ENCODE measurements around the gene CDYL2. TPM values are rescaled to one million over a fixed set of nuclear protein-coding genes. Genes with fewer than 3 reads are reported as not detected.

The CDYL2 gene
- total RNA-seq, 1 donor from 2014 or later = 3.4 TPM

DNA sequence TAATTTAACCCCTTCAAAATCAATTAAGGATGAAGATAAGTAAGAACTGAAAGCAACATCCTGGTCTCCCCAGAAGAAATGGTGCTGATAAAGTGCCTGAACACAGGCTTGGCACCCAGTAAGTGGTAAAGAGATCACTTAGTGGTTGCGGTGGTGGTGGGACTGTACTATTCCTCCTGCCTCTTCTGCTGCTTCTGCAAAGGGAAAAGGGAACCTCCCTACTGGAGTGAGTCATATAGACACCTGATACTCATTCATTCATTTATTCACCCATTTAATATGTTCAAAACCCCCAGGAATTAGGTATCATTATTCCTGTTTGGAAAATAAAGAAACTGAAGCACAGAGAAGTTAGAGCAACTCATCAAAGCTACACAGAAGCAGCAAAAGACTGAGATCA, 60.6 kb downstream of the CDYL2 start:
- no peak overlapping the region for H3K27ac Mint-ChIP-seq
- intact Hi-C loops (cut with micrococcal nuclease) = no loop called here
- no peak overlapping the region for H3K4me3 Mint-ChIP-seq
- POLR2A ChIA-PET = no interaction called here
- CTCF ChIA-PET = no interaction called here
- H3K27me3 Mint-ChIP-seq = no peaks in the 10 kb centered on the region
- no peak for DNase-seq
- peaks cover 3% of the 10 kb centered on the region for H3K36me3 Mint-ChIP-seq (ENCODE audit: low read depth)
- H3K4me1 Mint-ChIP-seq = no peaks in the 10 kb centered on the region
- ATAC-seq (ENCODE audit: low read depth) = no peak
- TF ChIP-seq, protein P1, sequence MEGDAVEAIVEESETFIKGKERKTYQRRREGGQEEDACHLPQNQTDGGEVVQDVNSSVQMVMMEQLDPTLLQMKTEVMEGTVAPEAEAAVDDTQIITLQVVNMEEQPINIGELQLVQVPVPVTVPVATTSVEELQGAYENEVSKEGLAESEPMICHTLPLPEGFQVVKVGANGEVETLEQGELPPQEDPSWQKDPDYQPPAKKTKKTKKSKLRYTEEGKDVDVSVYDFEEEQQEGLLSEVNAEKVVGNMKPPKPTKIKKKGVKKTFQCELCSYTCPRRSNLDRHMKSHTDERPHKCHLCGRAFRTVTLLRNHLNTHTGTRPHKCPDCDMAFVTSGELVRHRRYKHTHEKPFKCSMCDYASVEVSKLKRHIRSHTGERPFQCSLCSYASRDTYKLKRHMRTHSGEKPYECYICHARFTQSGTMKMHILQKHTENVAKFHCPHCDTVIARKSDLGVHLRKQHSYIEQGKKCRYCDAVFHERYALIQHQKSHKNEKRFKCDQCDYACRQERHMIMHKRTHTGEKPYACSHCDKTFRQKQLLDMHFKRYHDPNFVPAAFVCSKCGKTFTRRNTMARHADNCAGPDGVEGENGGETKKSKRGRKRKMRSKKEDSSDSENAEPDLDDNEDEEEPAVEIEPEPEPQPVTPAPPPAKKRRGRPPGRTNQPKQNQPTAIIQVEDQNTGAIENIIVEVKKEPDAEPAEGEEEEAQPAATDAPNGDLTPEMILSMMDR (IDR thresholded peaks at IDR 0.05) = no peak
- peaks cover 22% of the 10 kb centered on the region for H3K9me3 Mint-ChIP-seq

DNA sequence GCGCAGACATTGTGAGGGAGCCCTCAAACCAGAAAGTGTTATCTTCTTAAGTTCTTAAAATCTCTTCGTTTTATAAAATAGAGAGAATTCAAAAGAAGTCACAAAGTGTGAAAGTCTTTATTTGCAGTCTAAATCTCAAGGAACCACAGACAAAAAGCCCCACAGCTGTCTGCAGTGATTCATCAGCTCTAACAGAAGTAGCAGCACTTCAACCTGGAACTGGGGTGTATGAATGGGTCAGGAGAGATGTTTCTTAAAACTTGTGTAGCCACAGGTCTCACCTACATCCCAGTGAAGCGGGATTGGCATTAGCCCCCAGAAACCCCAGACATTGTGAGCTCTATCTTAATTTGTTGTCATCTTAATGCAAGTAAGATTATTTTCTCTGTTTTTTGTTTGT, 61.1 kb downstream of the CDYL2 start:
- no peaks in the 10 kb centered on the region for H3K4me1 Mint-ChIP-seq
- peaks cover 22% of the 10 kb centered on the region for H3K9me3 Mint-ChIP-seq
- no peak for ATAC-seq (ENCODE audit: low read depth)
- no peaks in the 10 kb centered on the region for H3K27me3 Mint-ChIP-seq
- DNase-seq = no peak
- CTCF ChIA-PET = no interaction called here
- POLR2A ChIA-PET = no interaction called here
- TF ChIP-seq, protein P1 (IDR thresholded peaks at IDR 0.05) = no peak
- intact Hi-C loops (cut with micrococcal nuclease) = no loop called here
- no peak overlapping the region for H3K27ac Mint-ChIP-seq
- H3K4me3 Mint-ChIP-seq = no peak overlapping the region
- H3K36me3 Mint-ChIP-seq (ENCODE audit: low read depth) = peaks cover 3% of the 10 kb centered on the region

- no peak overlapping the region for H3K4me3 Mint-ChIP-seq
These were observed 62.1 kb downstream of the CDYL2 start for GRCh38 chr16:80742331-80742730.

GRCh38 chr16:80741724-80742123, 62.7 kb downstream of the CDYL2 start:
- H3K4me3 Mint-ChIP-seq = no peak overlapping the region
- intact Hi-C loops (cut with micrococcal nuclease) = no loop called here

More at GRCh38 chr16:80742331-80742730, 62.1 kb downstream of the CDYL2 start:
- ATAC-seq (ENCODE audit: low read depth) = no peak
- intact Hi-C loops (cut with micrococcal nuclease) = no loop called here
- Mint-ChIP-seq H3K27me3 (no peaks in the 10 kb centered on the region), H3K36me3 (ENCODE audit: low read depth) (peaks cover 3% of the 10 kb centered on the region), H3K4me1 (no peaks in the 10 kb centered on the region), H3K27ac (no peak overlapping the region), H3K9me3 (peaks cover 22% of the 10 kb centered on the region)
- ChIA-PET POLR2A (no interaction called here), CTCF (no interaction called here)
- DNase-seq = no peak
- TF ChIP-seq, protein P1 (IDR thresholded peaks at IDR 0.05) = no peak

GRCh38 chr16:80739523-80739922, 64.9 kb downstream of the CDYL2 start:
- H3K36me3 Mint-ChIP-seq (ENCODE audit: low read depth) = peaks cover 3% of the 10 kb centered on the region
- intact Hi-C loops (cut with micrococcal nuclease) = no loop called here

More at GRCh38 chr16:80741724-80742123, 62.7 kb downstream of the CDYL2 start:
- CTCF ChIA-PET = no interaction called here
- Mint-ChIP-seq H3K27me3 (no peaks in the 10 kb centered on the region), H3K9me3 (peaks cover 22% of the 10 kb centered on the region), H3K27ac (no peak overlapping the region), H3K4me1 (no peaks in the 10 kb centered on the region), H3K36me3 (ENCODE audit: low read depth) (peaks cover 3% of the 10 kb centered on the region)
- DNase-seq = no peak
- POLR2A ChIA-PET = no interaction called here
- no peak for ATAC-seq (ENCODE audit: low read depth)
- TF ChIP-seq, protein P1 (IDR thresholded peaks at IDR 0.05) = no peak

More at GRCh38 chr16:80739523-80739922, 64.9 kb downstream of the CDYL2 start:
- CTCF ChIA-PET = no interaction called here
- no peak for ATAC-seq (ENCODE audit: low read depth)
- TF ChIP-seq, protein P1 (IDR thresholded peaks at IDR 0.05) = no peak
- no peak for DNase-seq
- Mint-ChIP-seq H3K4me3 (no peak overlapping the region), H3K9me3 (peaks cover 22% of the 10 kb centered on the region), H3K27me3 (no peaks in the 10 kb centered on the region), H3K4me1 (no peaks in the 10 kb centered on the region), H3K27ac (no peak overlapping the region)
- POLR2A ChIA-PET = no interaction called here
